ENCODE measurements around the gene NRIP2.

NRIP2 gene

GRCh38 chr12:2804393-2805142 lies 30.3 kb downstream of the NRIP2 start:
- no peak for DNase-seq

GRCh38 chr12:2803635-2804392 lies 31.0 kb downstream of the NRIP2 start:
- no peak for DNase-seq

- no peak for DNase-seq
Measured at GRCh38 chr12:2801044-2801783, 33.6 kb downstream of the NRIP2 start.

- DNase-seq, result no peak
Measured at GRCh38 chr12:2800046-2800570, 34.7 kb downstream of the NRIP2 start.

GRCh38 chr12:2797721-2798418 lies 37.0 kb downstream of the NRIP2 start:
- no peak for DNase-seq

- DNase-seq, result no peak
Measured at GRCh38 chr12:2796187-2796666, 38.6 kb downstream of the NRIP2 start.

GRCh38 chr12:2795291-2796186 lies 39.3 kb downstream of the NRIP2 start:
- peak; percentile 62 to 75 for DNase-seq

- DNase-seq, result peak; percentile 89 to 92
Measured at GRCh38 chr12:2794736-2795289, 40.0 kb downstream of the NRIP2 start, which contains the start of gene FKBP4. TSS of gene FKBP4 (plus strand) at chr12:2794970. CDS start at chr12:2795140, 170 bp downstream.

- DNase-seq, result no peak
Measured at GRCh38 chr12:2794191-2794735, 40.6 kb downstream of the NRIP2 start.

- no peak for DNase-seq
Measured at GRCh38 chr12:2793561-2793960, 41.3 kb downstream of the NRIP2 start.

- DNase-seq, result no peak
Measured at GRCh38 chr12:2792671-2793500, 41.9 kb downstream of the NRIP2 start.

- no peak for DNase-seq
Measured at GRCh38 chr12:2791089-2791488, 43.7 kb downstream of the NRIP2 start.

GRCh38 chr12:2785017-2785416 lies 49.8 kb downstream of the NRIP2 start:
- no peak for DNase-seq

- peak; percentile 30 to 55 for DNase-seq
Measured at GRCh38 chr12:2783936-2784600, 50.8 kb downstream of the NRIP2 start.

- no peak for DNase-seq
Measured at GRCh38 chr12:2779281-2779680, 55.6 kb downstream of the NRIP2 start.

- DNase-seq, result no peak
Measured at GRCh38 chr12:2776129-2776806, 58.6 kb downstream of the NRIP2 start.

GRCh38 chr12:2775431-2775830 lies 59.4 kb downstream of the NRIP2 start:
- DNase-seq, result no peak
